ENCODE data around the gene DNAH17. TPM values are rescaled to one million over a fixed set of nuclear protein-coding genes. Genes with fewer than 3 reads are reported as not detected.

DNAH17 gene
- polyA plus RNA-seq, 1 of the 3 experiments (the other 2 are of a cell fraction), result not detected

DNA sequence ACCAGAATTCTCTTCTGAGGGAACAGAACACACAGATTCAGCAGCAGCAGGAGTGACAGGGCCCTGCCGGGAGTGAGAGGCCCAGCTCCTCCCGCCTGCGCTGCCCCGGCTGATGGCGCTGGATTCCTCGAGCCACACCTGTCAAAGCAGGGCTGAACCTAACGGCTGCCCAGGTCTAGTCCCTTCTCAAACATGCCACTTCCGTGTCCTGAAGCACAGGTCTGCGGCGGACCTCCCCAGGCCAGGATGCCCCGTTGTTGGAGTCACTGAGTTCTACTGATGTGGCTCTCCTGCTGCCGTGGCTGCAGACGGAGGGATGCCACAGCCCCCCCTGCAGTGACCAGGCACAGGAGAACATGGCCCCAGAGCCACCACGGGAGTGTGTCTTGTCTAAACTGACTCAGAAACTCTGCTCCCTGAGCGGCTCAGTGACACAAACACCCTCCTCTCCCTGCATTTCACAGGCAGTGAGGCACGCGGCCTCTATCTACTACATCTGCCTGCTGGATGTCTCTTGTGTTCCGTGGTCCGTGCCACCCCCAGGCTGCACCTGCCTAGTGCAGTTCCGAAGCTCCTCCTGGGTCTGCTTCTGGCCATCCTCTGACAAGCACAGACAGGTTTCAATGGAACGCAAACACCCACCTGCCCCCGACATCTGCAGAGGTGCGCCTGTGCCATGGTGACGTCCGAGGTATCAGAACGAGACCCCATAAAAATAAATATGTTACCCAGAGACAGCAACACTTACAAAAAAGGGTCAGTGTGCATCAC is 44.7 kb upstream of the DNAH17 start:
- CTCF ChIA-PET, result no interaction called here
- no peak overlapping the region for H3K27ac ChIP-seq (ENCODE audit: low read depth in 2 of 2, low read length in 1 of 2)

DNA sequence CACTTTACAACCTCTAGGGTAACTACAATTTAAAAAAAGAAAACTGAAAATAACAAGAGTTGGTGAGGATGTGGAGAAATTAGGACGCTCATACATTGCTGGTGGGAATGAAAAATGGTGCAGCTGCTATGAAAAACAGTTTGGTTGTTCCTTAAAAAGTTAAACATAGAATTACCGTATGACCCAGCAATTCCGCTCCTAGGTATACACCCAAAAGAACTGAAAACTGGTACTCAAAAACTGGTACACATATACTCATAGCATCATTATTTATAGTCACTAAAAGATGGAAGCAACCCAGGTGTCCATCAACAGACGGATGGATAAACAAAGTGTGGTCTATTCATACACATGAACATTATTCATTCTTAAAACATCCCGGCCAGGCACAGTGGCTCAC is 42.9 kb upstream of the DNAH17 start:
- H3K9ac ChIP-seq, result no peak overlapping the region
- no peaks in the 10 kb centered on the region for H4K20me1 ChIP-seq (ENCODE audit: insufficient read depth)
- no peaks in the 10 kb centered on the region for H3K9me3 ChIP-seq
- H3K27ac ChIP-seq (ENCODE audit: low read depth in 2 of 2, low read length in 1 of 2), result no peak overlapping the region
- ChIA-PET CTCF (no interaction called here), POLR2A (no interaction called here)
- H3F3A ChIP-seq (replicated peaks; ENCODE audit: insufficient read depth), result no peaks in the 10 kb centered on the region
- H3K4me2 ChIP-seq, result no peak overlapping the region
- H3K9me2 ChIP-seq, result no peaks in the 10 kb centered on the region
- no peak overlapping the region for H3K4me3 ChIP-seq (ENCODE audit: low read depth in 2 of 2, low read length in 1 of 2)
- H2AFZ ChIP-seq (ENCODE audit: low read depth), result no peak overlapping the region
- H3K79me2 ChIP-seq (ENCODE audit: insufficient read depth), result no peaks in the 10 kb centered on the region
- no peaks in the 10 kb centered on the region for H3K36me3 ChIP-seq (replicated peaks in 1 of 2; ENCODE audit: control insufficient read depth in 1 of 2, insufficient read depth in 2 of 2, low read length in 1 of 2)
- DNase-seq, result no peak
- H3K27me3 ChIP-seq (ENCODE audit: insufficient read depth), result 0 out of 2 replicates have a peak, but pooled peaks cover 3% of the 10 kb centered on the region
- no peak for TF ChIP-seq EZH2phosphoT487 (IDR thresholded peaks at IDR 0.05; ENCODE audit: borderline replicate concordance, low read depth)
- peaks cover 0 to 7% of the 10 kb centered on the region in 2 experiments; a peak in 1 of 4 replicates for H3K4me1 ChIP-seq (ENCODE audit: control insufficient read depth in 1 of 2, insufficient read depth in 2 of 2, low read depth in 1 of 2, low read length in 1 of 2)
- WGBS (ENCODE audit: low lambda C conversion rate), result 59% methylated on average over 5 of the region's 5 CpGs

More for the DNA sequence above, 44.7 kb upstream of the DNAH17 start:
- POLR2A ChIA-PET, result no interaction called here
- Histone ChIP-seq H3K4me1 (ENCODE audit: control insufficient read depth in 1 of 2, insufficient read depth in 2 of 2, low read depth in 1 of 2, low read length in 1 of 2) (peaks cover 0 to 7% of the 10 kb centered on the region in 2 experiments; a peak in 1 of 4 replicates), H4K20me1 (ENCODE audit: insufficient read depth) (no peaks in the 10 kb centered on the region), H3F3A (replicated peaks; ENCODE audit: insufficient read depth) (no peaks in the 10 kb centered on the region), H3K36me3 (replicated peaks in 1 of 2; ENCODE audit: control insufficient read depth in 1 of 2, insufficient read depth in 2 of 2, low read length in 1 of 2) (no peaks in the 10 kb centered on the region), H3K27me3 (ENCODE audit: insufficient read depth) (0 out of 2 replicates have a peak, but pooled peaks cover 3% of the 10 kb centered on the region), H3K9me3 (no peaks in the 10 kb centered on the region), H2AFZ (ENCODE audit: low read depth) (no peak overlapping the region), H3K9me2 (no peaks in the 10 kb centered on the region), H3K79me2 (ENCODE audit: insufficient read depth) (no peaks in the 10 kb centered on the region), H3K4me2 (no peak overlapping the region), H3K9ac (no peak overlapping the region), H3K4me3 (ENCODE audit: low read depth in 2 of 2, low read length in 1 of 2) (no peak overlapping the region)
- WGBS (ENCODE audit: low lambda C conversion rate), result 85% methylated on average over 26 of the region's 26 CpGs
- DNase-seq, result no peak
- TF ChIP-seq, protein P1, sequence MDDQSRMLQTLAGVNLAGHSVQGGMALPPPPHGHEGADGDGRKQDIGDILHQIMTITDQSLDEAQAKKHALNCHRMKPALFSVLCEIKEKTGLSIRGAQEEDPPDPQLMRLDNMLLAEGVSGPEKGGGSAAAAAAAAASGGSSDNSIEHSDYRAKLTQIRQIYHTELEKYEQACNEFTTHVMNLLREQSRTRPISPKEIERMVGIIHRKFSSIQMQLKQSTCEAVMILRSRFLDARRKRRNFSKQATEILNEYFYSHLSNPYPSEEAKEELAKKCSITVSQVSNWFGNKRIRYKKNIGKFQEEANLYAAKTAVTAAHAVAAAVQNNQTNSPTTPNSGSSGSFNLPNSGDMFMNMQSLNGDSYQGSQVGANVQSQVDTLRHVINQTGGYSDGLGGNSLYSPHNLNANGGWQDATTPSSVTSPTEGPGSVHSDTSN (IDR thresholded peaks at IDR 0.05), result no peak
- TF ChIP-seq, protein P2, sequence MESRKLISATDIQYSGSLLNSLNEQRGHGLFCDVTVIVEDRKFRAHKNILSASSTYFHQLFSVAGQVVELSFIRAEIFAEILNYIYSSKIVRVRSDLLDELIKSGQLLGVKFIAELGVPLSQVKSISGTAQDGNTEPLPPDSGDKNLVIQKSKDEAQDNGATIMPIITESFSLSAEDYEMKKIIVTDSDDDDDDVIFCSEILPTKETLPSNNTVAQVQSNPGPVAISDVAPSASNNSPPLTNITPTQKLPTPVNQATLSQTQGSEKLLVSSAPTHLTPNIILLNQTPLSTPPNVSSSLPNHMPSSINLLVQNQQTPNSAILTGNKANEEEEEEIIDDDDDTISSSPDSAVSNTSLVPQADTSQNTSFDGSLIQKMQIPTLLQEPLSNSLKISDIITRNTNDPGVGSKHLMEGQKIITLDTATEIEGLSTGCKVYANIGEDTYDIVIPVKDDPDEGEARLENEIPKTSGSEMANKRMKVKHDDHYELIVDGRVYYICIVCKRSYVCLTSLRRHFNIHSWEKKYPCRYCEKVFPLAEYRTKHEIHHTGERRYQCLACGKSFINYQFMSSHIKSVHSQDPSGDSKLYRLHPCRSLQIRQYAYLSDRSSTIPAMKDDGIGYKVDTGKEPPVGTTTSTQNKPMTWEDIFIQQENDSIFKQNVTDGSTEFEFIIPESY (IDR thresholded peaks at IDR 0.05; ENCODE audit: borderline replicate concordance, low read depth), result no peak
- TF ChIP-seq SMC3 (IDR thresholded peaks at IDR 0.05; ENCODE audit: low read depth, low read length) (no peak), EZH2phosphoT487 (IDR thresholded peaks at IDR 0.05; ENCODE audit: borderline replicate concordance, low read depth) (no peak), GATA2 (CRISPR knock-in tag; IDR thresholded peaks at IDR 0.05) (no peak), EP300 (IDR thresholded peaks at IDR 0.05; ENCODE audit: borderline replicate concordance in 1 of 2, low read depth in 1 of 2, low read length in 1 of 2) (no peak), NFIC (IDR thresholded peaks at IDR 0.05; ENCODE audit: borderline replicate concordance) (no peak), NRF1 (IDR thresholded peaks at IDR 0.05; ENCODE audit: low read depth, low read length) (no peak), RFX5 (IDR thresholded peaks at IDR 0.05; ENCODE audit: low read length) (no peak), ELF1 (IDR thresholded peaks at IDR 0.05) (no peak)
- TF ChIP-seq, protein P3, sequence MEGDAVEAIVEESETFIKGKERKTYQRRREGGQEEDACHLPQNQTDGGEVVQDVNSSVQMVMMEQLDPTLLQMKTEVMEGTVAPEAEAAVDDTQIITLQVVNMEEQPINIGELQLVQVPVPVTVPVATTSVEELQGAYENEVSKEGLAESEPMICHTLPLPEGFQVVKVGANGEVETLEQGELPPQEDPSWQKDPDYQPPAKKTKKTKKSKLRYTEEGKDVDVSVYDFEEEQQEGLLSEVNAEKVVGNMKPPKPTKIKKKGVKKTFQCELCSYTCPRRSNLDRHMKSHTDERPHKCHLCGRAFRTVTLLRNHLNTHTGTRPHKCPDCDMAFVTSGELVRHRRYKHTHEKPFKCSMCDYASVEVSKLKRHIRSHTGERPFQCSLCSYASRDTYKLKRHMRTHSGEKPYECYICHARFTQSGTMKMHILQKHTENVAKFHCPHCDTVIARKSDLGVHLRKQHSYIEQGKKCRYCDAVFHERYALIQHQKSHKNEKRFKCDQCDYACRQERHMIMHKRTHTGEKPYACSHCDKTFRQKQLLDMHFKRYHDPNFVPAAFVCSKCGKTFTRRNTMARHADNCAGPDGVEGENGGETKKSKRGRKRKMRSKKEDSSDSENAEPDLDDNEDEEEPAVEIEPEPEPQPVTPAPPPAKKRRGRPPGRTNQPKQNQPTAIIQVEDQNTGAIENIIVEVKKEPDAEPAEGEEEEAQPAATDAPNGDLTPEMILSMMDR (IDR thresholded peaks at IDR 0.05), result no peak

Data from SK-N-SH (cell line).